ENCODE results near the gene MSH5.
A peak's percentile ranks its signal among the peaks of the same experiment; 100 is the strongest.

MSH5 gene

GRCh38 chr6:31730631-31731086, 9.1 kb upstream of the MSH5 start:
- DNase-seq (ENCODE audit: low read depth) = no peak
- TF ChIP-seq CTCF (conservative IDR thresholded peaks at IDR 0.05; ENCODE audit: low read depth, low read length) = no peak
- peak overlapping the region; percentile 72 for H3K4me3 ChIP-seq (ENCODE audit: low read length)

GRCh38 chr6:31732029-31732428, 7.8 kb upstream of the MSH5 start:
- no peak for TF ChIP-seq CTCF (conservative IDR thresholded peaks at IDR 0.05; ENCODE audit: low read depth, low read length)
- no peak for DNase-seq (ENCODE audit: low read depth)
- no peak overlapping the region for H3K4me3 ChIP-seq (ENCODE audit: low read length)

GRCh38 chr6:31733734-31734133, 6.1 kb upstream of the MSH5 start:
- no peak for TF ChIP-seq CTCF (conservative IDR thresholded peaks at IDR 0.05; ENCODE audit: low read depth, low read length)
- peak overlapping the region; percentile 81 for H3K4me3 ChIP-seq (ENCODE audit: low read length)

GRCh38 chr6:31734247-31734820, 5.5 kb upstream of the MSH5 start:
- no peak for DNase-seq (ENCODE audit: low read depth)
- peak overlapping the region; percentile 81 for H3K4me3 ChIP-seq (ENCODE audit: low read length)
- no peak for TF ChIP-seq CTCF (conservative IDR thresholded peaks at IDR 0.05; ENCODE audit: low read depth, low read length)

More at GRCh38 chr6:31733734-31734133, 6.1 kb upstream of the MSH5 start:
- no peak for DNase-seq (ENCODE audit: low read depth)

GRCh38 chr6:31734821-31735406, 4.9 kb upstream of the MSH5 start:
- peak overlapping the region; percentile 81 for H3K4me3 ChIP-seq (ENCODE audit: low read length)
- no peak for DNase-seq (ENCODE audit: low read depth)
- TF ChIP-seq CTCF (conservative IDR thresholded peaks at IDR 0.05; ENCODE audit: low read depth, low read length) = no peak

- no peak for TF ChIP-seq CTCF (conservative IDR thresholded peaks at IDR 0.05; ENCODE audit: low read depth, low read length)
- DNase-seq (ENCODE audit: low read depth) = no peak
- peak within 1 kb of the TSS; percentile 81 for H3K4me3 ChIP-seq (ENCODE audit: low read length)
Measured at GRCh38 chr6:31736021-31736767, 3.6 kb upstream of the MSH5 start, which contains the start of gene CLIC1. TSS of gene CLIC1 (minus strand) at chr6:31736530. CDS start at chr6:31736300, 230 bp downstream.
